Left colon (tissue), 2 donors: ENCODE measurements around the gene FAM20A. TPM values are rescaled to one million over a fixed set of nuclear protein-coding genes. Genes with fewer than 3 reads are reported as not detected.
"Not testable (repeated sequence)": the region's sequence is repeated elsewhere in the genome, so short reads cannot be mapped to it uniquely, and the experiment has no call there.

Source experiments
- ATAC-seq: fragments of 200-7000 bp; cut with Tn5 transposase; one replicate; pipeline ENCODE4 v1.9.1; 2020; ENCODE audit warnings: mild to moderate bottlenecking, moderate library complexity
- DNase-seq, 2 donors: peaks; one replicate each; pipeline ENCODE4 v3.0.0-alpha.2; 2020
- intact Hi-C, 2 donors: fragments of 100-400 bp; cut with DNase I in 1 of 2; cut with micrococcal nuclease in 1 of 2; formaldehyde crosslinking; loops; one replicate each; pipeline versions ENCODE4 v1.11.2 to v1.14.0; 2022; cut with DNase I, micrococcal nuclease
- total RNA-seq, 2 donors: library from RNA; stranded (reverse); fragmentation: NEBNext Ultra II Directional; extraction: Animal tissue kit (Norgen Biotek cat#: 25700); gene quantifications; one replicate each; pipeline ENCODE4 v1.2.1, GENCODE V29; 2021
- donor health status: DM: no; HTN: no; CAD: no.
- donor health status: DM: yes; HTN: yes; CAD: no.

FAM20A gene
- total RNA-seq, 2 donors from 2014 or later = 0.98 to 2.3 TPM

DNA sequence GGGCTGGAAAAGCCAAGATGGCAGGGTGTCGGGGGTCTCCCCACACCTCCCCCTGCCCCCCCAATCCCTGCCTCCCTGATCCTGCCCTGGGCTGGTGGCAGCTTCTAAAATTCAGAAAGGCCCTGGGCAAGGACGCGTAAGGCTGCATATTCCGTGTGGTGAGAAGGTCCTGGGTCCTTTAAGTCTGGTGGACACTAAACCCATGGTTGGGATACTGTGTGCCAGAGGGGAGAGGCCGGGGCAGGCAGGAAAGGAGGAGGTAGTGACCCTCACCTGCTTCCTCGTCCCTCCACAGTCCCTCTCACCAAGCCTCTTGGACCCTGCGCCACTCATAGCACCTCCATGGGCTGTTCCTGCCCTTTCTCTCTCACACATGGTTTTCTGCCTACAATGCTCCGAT lies 60.2 kb downstream of the FAM20A start:
- intact Hi-C loops = no loop called here
- no peak for DNase-seq
- ATAC-seq = peak; percentile 8

DNA sequence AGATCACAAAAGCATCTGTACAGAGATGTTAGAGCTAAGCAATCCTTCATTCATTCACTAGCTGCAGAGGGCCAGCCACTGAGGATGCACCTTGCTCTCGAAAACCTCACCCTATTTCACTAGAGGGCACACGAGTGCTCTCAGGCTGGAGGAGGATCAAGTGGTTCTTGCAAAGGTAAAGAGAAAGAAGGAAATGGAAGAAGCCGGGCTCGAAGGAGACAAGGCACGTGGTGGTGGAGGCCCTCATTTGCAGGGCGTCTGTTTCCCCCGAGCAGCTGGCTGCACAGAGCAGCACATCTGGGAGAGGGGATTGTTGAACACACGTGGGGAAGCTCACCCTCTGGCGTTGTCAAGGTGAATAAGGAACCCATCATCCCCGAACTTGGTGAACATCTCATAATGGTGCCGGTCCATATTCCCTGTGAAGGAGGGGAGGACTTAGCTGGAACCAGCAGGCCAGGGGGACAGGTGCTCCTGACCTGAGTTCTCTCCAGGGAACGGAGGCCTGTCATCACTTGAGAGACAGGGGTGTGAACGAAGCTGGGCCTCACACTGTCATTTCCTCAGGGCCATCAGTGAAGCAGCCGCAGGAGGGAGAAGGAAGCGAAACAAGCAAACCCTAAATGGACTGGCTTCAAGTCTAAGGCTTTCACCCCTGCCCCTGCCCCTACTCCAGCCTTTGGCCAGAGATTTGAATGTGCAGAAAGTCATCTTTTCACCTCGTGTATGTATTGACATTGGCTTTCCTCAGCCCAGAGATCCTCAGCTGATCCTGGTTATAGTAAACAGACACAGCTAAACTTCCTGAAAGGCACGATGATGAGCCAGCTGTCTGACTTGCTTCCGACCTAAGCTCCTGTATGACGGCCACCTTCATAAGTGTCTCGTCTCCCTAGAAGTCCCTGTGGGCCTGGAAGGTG lies 61.4 kb downstream of the FAM20A start:
- intact Hi-C loops = no loop called here

GRCh38 chr17:68535922-68536321 lies 65.2 kb downstream of the FAM20A start:
- DNase-seq (no peak), ATAC-seq (no peak)
- intact Hi-C loops = no loop called here

More for the DNA sequence above, 61.4 kb downstream of the FAM20A start:
- ATAC-seq (peak; percentile 64), DNase-seq (no peak)

DNA sequence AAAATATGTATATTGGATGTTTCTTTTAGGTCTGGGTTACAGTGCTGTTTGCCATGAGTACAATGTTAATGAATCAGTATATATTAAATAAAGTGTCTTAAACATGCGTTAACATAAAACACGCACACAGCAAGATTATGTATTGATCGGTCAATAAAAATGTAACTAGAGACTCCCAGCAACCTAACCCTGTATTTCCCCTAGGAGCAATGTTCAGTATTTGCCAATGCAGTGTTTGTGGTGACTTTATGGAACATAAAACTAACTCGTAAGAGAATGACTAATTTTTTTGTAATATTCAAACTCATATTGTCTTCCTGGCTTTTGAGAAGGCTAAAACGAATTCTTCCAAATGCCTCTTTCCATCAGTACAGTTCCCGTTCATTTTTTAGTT lies 66.5 kb downstream of the FAM20A start:
- DNase-seq = no peak
- intact Hi-C loops = no loop called here
- ATAC-seq = no peak

- DNase-seq = no peak
- intact Hi-C loops = no loop called here
Observed at GRCh38 chr17:68533887-68534694, 67.1 kb downstream of the FAM20A start.

DNA sequence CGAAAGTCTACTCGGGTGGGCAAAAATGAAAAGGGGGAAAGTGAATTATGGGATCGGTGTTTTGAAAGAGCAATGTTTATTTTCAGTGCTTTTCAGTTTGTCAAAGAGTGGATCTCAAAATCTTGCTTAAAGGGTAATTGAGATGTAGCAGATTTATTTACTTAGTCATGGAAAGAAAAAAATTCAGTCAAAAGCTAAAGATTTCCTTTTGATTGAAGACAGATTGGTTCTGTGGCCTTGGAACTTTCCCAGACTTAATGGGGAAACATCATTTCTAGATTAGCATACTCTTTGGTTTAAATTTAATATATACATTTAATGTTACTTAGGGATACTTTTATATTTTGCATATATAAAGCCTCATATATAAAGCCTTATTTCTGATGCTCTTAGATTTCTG lies 68.3 kb downstream of the FAM20A start:
- intact Hi-C loops = no loop called here
- ATAC-seq = no peak
- no peak for DNase-seq

More at GRCh38 chr17:68533887-68534694, 67.1 kb downstream of the FAM20A start:
- ATAC-seq = no peak

DNA sequence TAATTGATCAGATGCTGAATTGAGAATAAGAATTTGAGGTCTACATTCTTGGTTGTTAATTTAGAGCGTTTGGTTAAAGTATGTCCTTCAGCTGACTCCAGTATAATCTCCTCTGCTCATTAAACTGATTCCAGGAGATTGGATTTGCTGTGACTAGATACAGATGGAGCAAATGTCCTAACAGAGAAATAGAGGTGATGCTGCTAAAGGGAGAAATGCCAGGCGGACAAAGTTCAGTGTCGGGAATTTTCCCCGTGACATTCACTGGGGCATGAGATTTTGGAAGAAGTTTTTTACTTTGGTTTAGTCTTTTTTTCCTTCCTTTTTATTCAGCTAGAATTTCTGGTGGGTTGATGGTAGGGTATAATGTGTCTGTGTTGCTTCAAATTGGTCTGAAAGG lies 69.9 kb downstream of the FAM20A start:
- intact Hi-C loops = no loop called here
- ATAC-seq (no peak), DNase-seq (no peak)

- intact Hi-C loops = no loop called here
- ATAC-seq (peak; percentile 35), DNase-seq (no peak)
Observed at GRCh38 chr17:68527314-68527713, 73.9 kb downstream of the FAM20A start.

DNA sequence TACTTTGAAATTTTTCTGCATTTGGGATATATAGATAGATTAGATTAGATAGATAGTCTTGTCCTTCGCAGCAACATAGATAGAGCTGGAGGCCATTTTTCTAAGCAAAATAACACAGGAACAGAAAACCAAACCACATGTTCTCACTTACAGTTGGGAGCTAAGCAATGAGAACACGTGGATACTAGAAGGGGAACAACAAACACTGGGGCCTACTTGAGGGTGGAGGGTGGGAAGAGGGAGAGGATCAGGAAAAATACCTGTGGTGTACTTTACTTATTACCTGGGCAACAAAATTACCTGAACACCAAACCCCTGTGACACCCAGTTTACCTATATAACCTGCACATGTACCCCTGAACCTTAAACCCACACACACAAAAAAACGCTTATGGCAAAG lies 74.6 kb downstream of the FAM20A start:
- ATAC-seq = no peak

GRCh38 chr17:68522266-68522665 lies 78.9 kb downstream of the FAM20A start:
- DNase-seq (no peak), ATAC-seq (no peak)
- intact Hi-C loops = no loop called here

More for the DNA sequence above, 74.6 kb downstream of the FAM20A start:
- no peak for DNase-seq
- intact Hi-C loops = no loop called here

GRCh38 chr17:68519911-68520310 lies 81.3 kb downstream of the FAM20A start:
- intact Hi-C loops = no loop called here
- ATAC-seq (no peak), DNase-seq (no peak)

DNA sequence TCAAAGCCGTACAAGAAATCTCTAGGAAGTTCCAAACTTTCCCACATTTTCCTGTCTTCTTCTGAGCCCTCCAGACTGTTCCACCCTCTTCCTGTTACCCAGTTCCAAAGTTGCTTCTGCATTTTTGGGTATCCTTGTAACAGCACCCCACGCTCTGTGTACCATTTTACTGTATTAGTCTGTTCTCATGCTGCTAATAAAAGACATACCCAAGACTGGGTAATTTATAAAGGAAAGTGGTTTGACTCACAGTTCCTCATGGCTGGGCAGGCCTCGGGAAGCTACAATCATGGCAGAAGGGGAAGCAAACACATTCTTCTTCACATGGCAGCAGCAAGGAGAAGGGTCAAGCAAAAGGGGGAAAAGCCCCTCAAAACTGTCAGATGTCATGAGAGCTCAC lies 82.1 kb downstream of the FAM20A start:
- ATAC-seq, DNase-seq, intact Hi-C loops: not testable (repeated sequence)

GRCh38 chr17:68518063-68518815 lies 82.9 kb downstream of the FAM20A start:
- intact Hi-C loops = no loop called here
- DNase-seq (no peak), ATAC-seq (peak; percentile 13)

DNA sequence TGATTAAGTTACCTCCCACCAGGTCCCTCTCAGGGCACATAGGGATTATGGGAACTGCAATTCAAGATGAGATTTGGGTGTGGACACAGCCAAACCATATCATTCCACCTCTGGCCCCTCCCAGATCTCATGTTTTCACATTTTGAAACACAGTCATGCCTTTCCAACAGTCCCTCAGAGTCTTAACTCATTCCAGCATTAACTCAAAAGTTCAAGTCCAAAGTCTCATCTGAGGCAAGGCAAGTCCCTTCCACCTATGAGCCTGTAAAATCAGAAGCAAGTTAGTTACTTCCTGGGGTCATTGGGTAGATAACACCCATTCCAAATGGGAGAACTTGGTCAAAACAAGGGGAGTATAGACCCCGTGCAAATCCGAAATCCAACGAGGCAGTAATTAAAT lies 83.6 kb downstream of the FAM20A start:
- DNase-seq, intact Hi-C loops: not testable (repeated sequence)
- ATAC-seq = peak; percentile 30

DNA sequence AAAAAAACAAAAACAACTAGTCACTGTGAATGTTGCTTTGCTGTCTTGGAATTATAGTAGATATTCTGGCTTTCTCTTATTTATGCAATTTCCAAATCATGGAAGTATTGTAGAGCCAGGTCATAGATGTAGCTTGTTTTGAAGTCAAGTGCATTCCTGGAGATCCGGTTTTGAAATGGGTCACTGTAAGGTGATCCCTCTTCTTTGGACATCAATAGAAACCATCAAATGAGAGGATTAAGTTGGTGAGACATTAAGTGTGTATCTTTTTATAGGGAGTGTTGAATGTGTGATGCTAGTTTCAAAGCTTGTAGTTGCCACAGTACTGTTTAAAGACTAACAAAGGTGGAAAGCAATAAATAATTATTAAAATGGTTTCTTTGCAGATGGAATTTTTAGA lies 84.4 kb downstream of the FAM20A start:
- intact Hi-C loops = no loop called here
- ATAC-seq = no peak
- DNase-seq = no peak

GRCh38 chr17:68514831-68515635 lies 86.1 kb downstream of the FAM20A start:
- DNase-seq (no peak), ATAC-seq (no peak)
- intact Hi-C loops = no loop called here

GRCh38 chr17:68513932-68514331 lies 87.2 kb downstream of the FAM20A start:
- DNase-seq = no peak
- ATAC-seq = no peak
- intact Hi-C loops = no loop called here

DNA sequence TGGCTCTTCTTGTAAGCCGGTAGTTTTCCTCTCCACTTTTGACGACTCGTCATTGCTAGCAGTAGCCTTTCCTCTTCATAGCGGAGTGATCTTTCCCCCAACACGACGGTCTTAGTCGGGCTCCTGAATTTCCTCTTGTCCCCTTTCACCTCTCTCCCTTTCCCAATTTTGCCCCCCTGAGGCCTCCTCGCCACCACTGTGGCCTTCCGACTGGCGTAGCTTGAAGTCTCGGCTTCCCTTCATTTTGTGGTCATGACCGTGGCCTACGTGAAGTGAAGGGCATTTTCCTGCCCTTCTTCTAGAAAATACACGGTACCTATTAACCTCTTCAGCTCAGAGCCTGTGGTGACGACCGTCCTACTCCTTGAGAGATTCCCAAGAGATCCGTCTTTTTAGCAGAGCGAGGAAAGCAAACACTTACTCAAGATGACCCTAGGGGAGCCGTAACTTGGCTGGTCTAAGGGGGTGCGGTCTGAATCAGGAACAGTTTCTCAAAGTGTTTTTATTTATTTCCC lies 88.2 kb downstream of the FAM20A start:
- DNase-seq (no peak), ATAC-seq (peak; percentile 6)
- intact Hi-C loops = no loop called here
